PC-3 (cell line): ENCODE results near the gene CACNA1B.

Source experiments
- CTCF ChIP-seq: fragments of 300-600 bp; sonication (generic); conservative IDR thresholded peaks from 2 replicates; pipeline ENCODE4 v1.5.1; 2017; ENCODE audit warnings: antibody characterized with exemption, low read depth, mild to moderate bottlenecking, low read length
- EZH2 ChIP-seq: fragments of 300-600 bp; sonication (generic); IDR thresholded peaks from one replicate; pipeline ENCODE4 v1.6.1; 2017; ENCODE audit warnings: antibody characterized with exemption, mild to moderate bottlenecking, low read length; ENCODE audit not compliant: unreplicated experiment
- EZH2phosphoT487 ChIP-seq: fragments of 300-600 bp; sonication (generic); IDR thresholded peaks from 2 replicates; pipeline ENCODE4 v1.6.1; 2018; ENCODE audit warnings: mild to moderate bottlenecking, antibody characterized with exemption, low read length, borderline replicate concordance

- TF ChIP-seq CTCF (no peak), EZH2phosphoT487 (no peak), EZH2 (no peak)
Observed at GRCh38 chr9:137985637-137986071, 108.1 kb downstream of the CACNA1B start.
